Activated naive CD8-positive, alpha-beta T cell treated with anti-CD3 and anti-CD28 coated beads, Interleukin-2, amount 50 U/mL, for 24 hours (primary cell): Measurements from ENCODE around the gene GOLIM4.

Experiments
- ATAC-seq: fragments of 150-1000 bp; cut with Tn5 transposase; one replicate; pipeline ENCODE4 v1.10.0; 2021
- DNase-seq: peaks from one replicate; pipeline ENCODE4 v3.0.0; 2021
- H3K27ac Mint-ChIP-seq: one replicate; pipeline ENCODE4 v1.8.0; 2021; ENCODE audit warnings: mild to moderate bottlenecking, mixed read lengths
- H3K27me3 Mint-ChIP-seq: one replicate; pipeline ENCODE4 v1.8.0; 2021; ENCODE audit warnings: mixed read lengths
- H3K36me3 Mint-ChIP-seq: one replicate; pipeline ENCODE4 v1.8.0; 2021; ENCODE audit warnings: low read depth, mixed read lengths
- H3K4me1 Mint-ChIP-seq: one replicate; pipeline ENCODE4 v1.8.0; 2021; ENCODE audit warnings: mixed read lengths
- H3K4me3 Mint-ChIP-seq: one replicate; pipeline ENCODE4 v1.8.0; 2021; ENCODE audit warnings: mild to moderate bottlenecking, moderate library complexity, mixed read lengths
- H3K9me3 Mint-ChIP-seq: one replicate; pipeline ENCODE4 v1.8.0; 2021; ENCODE audit warnings: mixed read lengths

The GOLIM4 gene

DNA sequence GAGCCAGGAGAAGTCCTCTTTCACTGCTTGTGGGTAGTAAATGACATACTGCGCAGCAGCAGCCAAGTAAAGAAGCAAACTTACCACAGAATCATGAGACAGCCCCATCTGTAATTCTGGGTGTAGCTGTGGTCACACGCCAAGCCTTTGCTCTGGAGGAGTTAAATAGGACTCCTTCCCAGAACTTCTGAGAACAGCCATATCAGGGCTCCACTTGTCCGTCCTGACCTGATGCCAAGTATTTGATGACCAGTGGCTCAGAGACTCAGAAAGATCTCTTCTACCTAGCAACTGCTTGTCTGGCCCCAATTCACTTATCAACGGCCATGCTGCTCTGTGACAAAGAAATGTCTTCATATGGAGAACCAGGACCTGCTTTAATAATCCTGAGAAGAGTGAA is 20.6 kb upstream of the GOLIM4 start:
- DNase-seq (no peak), ATAC-seq (no peak)
- H3K27me3 Mint-ChIP-seq, result no peaks in the 10 kb centered on the region
- no peaks in the 10 kb centered on the region for H3K36me3 Mint-ChIP-seq
- H3K9me3 Mint-ChIP-seq, result no peaks in the 10 kb centered on the region
- no peak overlapping the region for H3K27ac Mint-ChIP-seq
- no peak overlapping the region for H3K4me3 Mint-ChIP-seq
- no peaks in the 10 kb centered on the region for H3K4me1 Mint-ChIP-seq

DNA sequence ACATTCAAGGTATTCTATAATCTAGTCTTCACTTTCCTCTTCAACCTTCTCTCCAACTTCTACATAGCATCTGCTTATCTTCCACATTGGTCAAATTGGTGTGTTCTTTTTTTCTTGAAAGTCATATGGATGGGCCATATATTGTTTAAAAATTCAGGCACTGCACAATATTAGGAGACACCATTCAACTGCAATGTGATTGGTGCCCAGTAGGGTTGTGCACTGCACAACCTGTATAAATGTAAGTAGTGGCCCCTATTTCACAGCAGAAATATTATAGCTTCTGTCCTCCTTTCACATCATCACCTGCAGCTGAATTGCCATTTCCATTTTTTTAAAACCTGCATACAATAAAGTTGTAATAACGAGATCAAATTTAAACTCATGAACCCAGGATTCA is 18.1 kb upstream of the GOLIM4 start:
- no peaks in the 10 kb centered on the region for H3K36me3 Mint-ChIP-seq
- H3K4me1 Mint-ChIP-seq, result no peaks in the 10 kb centered on the region
- ATAC-seq, result no peak

DNA sequence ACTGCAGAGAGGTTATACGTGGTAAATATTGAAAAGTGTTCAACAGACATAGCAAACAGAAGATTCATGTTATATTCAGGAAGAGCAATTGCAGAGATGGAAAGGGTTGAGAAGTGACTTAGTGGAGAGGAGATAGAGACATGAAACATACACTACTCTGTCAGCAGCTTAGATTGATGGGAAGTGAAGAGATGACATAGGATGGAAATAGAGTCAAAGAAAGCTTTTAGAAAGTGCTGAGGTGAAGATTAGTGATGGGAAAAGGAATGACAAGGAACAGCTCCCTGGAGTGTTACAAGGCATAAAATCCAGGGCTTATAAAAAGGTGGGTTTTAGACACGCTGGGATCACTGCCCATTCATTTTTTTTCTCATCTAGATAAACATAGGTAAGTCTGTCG is 17.2 kb upstream of the GOLIM4 start:
- Mint-ChIP-seq H3K27me3 (peaks cover 3% of the 10 kb centered on the region), H3K4me1 (no peaks in the 10 kb centered on the region), H3K4me3 (no peak overlapping the region), H3K36me3 (no peaks in the 10 kb centered on the region), H3K9me3 (no peaks in the 10 kb centered on the region), H3K27ac (no peak overlapping the region)
- DNase-seq (no peak), ATAC-seq (no peak)

More for the DNA sequence above, 18.1 kb upstream of the GOLIM4 start:
- Mint-ChIP-seq H3K4me3 (no peak overlapping the region), H3K27ac (no peak overlapping the region), H3K9me3 (no peaks in the 10 kb centered on the region), H3K27me3 (peaks cover 3% of the 10 kb centered on the region)
- no peak for DNase-seq

DNA sequence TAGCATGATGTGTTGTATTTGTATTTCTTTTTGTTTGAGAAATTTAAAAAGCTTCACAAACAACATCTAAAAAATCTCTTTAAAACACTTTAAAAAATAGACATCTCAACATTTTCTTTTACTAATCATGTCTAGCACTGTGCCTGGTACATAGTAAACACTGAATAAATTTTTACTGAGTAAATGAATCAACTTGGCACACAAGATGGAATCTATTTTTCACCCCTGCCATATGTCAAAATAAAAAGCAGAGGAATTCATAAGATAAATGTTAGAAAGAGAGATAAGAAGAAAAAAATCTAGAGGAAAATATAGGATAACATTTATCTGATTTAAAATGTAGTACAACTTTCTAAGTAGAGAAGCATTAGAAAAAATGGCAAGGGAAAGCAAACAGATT is 8.6 kb upstream of the GOLIM4 start:
- Mint-ChIP-seq H3K4me3 (no peak overlapping the region), H3K9me3 (peaks cover 5% of the 10 kb centered on the region), H3K27ac (no peak overlapping the region), H3K4me1 (no peaks in the 10 kb centered on the region), H3K36me3 (no peaks in the 10 kb centered on the region), H3K27me3 (peaks cover 2% of the 10 kb centered on the region)
- ATAC-seq (no peak), DNase-seq (no peak)

DNA sequence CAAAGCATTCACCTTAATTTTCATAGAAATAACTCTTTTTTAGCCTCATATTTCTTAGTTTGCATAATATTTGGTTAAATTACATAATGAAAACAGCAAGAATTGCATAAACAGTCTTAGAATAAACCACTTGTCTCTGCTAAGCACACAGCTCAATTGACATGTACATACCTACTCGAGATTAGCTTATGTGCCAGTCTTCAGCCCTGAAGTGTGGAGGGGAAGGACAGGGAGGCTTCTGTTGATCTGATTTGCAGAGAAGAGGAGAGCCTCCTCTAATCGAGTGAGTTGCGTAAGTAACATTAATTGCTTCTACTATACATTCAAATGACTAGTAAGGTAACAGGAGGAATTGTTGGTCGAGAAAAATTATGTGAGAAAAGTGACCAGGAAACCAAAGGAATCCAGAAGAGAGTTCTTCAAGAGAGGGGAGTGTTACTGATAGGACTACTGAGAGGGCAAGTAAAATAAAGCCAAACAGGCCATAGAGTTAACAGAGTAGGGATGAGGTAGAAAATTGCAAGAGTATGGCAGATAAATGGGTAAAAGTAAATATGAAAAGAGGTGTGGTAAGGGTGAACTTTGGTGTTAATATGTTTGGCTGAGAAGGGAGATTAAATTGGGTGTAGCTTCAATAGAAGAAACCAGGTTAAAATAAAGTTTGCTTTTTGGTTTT is 7.1 kb upstream of the GOLIM4 start:
- Mint-ChIP-seq H3K36me3 (no peaks in the 10 kb centered on the region), H3K4me3 (no peak overlapping the region), H3K27me3 (peaks cover 6% of the 10 kb centered on the region), H3K4me1 (no peaks in the 10 kb centered on the region), H3K27ac (no peak overlapping the region), H3K9me3 (peaks cover 5% of the 10 kb centered on the region)
- no peak for DNase-seq
- no peak for ATAC-seq

DNA sequence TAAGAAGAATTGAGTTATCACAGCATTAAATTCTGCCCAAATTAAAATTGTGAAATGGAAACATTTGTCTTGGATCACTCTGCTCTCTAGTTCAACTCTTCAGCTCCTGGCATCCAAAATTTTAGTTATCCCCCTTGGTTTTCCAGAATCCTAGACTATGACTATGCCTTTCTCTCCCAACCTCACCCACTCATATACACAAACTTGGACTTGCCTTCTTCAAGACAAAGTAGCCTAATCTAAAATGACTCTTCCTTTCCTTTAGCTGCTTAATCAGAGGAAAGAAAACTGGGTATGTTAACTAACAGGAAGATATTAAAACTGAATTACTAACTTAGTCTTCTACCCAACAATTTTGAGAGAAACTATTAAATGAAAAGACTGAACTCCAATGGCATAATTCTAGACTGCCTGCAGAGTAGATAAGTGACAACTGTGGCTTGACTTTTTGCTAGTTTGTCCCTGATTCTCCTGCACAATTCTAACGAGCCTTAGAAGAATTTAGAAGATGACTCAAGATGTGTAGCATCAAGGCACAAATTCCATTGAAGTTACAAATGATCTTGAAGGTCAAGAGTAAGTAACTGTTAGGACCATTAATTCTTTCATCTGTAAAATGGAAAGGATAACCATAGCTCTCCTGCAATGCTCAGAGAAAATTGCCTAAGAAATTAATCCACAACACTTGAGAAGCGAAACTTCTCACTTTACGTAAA is 5.2 kb upstream of the GOLIM4 start:
- H3K27me3 Mint-ChIP-seq, result peaks cover 22% of the 10 kb centered on the region
- no peak for ATAC-seq

DNA sequence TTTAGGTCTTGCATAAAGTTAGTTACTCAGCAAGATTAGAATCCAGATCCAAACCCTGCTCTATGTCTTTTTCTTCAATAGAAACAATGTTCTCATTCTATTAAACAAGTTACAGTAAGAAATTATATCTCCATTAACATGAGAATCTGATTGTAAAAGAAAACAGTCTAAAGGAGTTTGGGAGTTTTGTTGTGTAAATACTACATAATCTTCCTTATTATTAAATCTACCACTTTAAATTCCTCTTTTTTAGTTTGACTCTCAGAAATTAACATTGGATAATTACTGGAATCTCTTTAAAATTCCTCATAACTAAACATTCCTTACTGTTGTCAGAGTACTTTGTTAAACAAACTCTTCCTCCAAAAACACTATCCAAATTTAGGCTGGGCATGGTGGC is 1.7 kb upstream of the GOLIM4 start:
- Mint-ChIP-seq H3K9me3 (no peaks in the 10 kb centered on the region), H3K4me3 (no peak overlapping the region), H3K4me1 (peaks cover 20% of the 10 kb centered on the region), H3K27ac (no peak overlapping the region), H3K36me3 (no peaks in the 10 kb centered on the region), H3K27me3 (peaks cover 39% of the 10 kb centered on the region)
- DNase-seq, result no peak
- no peak for ATAC-seq

More for the DNA sequence above, 5.2 kb upstream of the GOLIM4 start:
- Mint-ChIP-seq H3K4me1 (peaks cover 9% of the 10 kb centered on the region), H3K9me3 (no peaks in the 10 kb centered on the region), H3K27ac (no peak overlapping the region), H3K36me3 (no peaks in the 10 kb centered on the region), H3K4me3 (no peak overlapping the region)
- no peak for DNase-seq

DNA sequence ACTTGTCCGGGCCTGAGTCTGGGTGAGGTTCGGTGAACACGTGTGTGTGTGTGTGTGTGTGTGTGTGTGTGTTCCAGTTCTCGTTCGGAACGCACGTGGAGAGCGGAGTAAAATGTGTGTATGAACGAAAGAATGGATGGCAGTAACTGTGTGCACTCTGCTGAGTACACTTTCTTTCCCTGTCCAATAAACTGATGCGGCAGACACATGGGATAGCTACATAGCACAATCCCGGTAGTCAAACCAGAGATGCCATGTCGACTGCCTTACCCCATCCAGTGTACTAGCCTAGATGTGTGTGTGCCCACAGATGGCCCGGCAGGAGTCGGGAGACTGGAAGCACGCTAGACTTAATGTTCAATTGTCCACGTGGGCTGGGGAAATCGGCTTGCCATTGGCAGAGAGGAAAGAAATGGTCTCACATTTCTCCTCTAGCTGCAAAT is 507 bp upstream of the GOLIM4 start:
- H3K27me3 Mint-ChIP-seq, result peaks cover 44% of the 10 kb centered on the region
- no peaks in the 10 kb centered on the region for H3K9me3 Mint-ChIP-seq
- peak overlapping the region; percentile 79 for H3K4me3 Mint-ChIP-seq
- H3K4me1 Mint-ChIP-seq, result peaks cover 22% of the 10 kb centered on the region
- peak; percentile 6 for ATAC-seq
- peak overlapping the region; percentile 86 for H3K27ac Mint-ChIP-seq
- DNase-seq, result peak; percentile 39
- no peaks in the 10 kb centered on the region for H3K36me3 Mint-ChIP-seq

DNA sequence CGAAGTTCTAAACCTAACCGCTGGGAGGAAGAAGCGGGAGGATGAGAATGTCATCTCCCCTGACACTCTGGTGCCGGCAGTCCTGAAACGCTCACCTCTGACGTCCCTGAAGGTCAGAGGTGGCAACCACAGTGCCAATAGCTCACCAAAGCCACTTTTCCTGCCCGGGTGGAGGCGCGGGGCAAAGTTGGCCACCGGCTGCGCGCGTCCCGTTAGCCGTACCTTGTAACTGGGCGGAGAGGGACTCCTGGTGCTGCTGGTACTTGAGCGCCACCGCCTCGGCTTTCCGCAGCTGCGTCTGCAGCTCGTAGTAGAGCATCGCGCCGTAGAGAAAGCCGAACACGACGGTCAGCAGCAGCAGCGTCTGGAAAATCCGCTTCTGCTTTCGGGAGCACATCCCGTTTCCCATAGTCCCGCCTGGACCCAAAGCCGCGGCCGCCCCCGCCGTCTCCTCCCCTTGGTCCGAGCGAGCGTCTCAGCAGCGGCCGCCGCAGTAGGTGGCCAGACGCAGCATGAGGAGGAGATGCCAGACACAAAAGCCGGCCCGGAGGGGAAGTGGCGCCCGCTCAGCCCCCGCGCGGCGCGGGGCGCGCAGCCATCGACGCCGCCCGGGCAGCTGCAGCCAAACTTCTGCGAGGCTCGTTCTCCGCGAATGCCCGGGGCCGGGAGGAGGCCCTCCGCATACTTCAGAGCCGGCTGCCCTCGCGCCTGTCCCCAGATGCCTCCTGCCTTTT is 680 bp downstream of the GOLIM4 start:
- Mint-ChIP-seq H3K36me3 (no peaks in the 10 kb centered on the region), H3K4me1 (peaks cover 23% of the 10 kb centered on the region), H3K4me3 (peak overlapping the region; percentile 79), H3K27ac (peak overlapping the region; percentile 86), H3K9me3 (no peaks in the 10 kb centered on the region), H3K27me3 (peaks cover 45% of the 10 kb centered on the region)
- DNase-seq, result peak; percentile 52
- peak; percentile 71 for ATAC-seq

DNA sequence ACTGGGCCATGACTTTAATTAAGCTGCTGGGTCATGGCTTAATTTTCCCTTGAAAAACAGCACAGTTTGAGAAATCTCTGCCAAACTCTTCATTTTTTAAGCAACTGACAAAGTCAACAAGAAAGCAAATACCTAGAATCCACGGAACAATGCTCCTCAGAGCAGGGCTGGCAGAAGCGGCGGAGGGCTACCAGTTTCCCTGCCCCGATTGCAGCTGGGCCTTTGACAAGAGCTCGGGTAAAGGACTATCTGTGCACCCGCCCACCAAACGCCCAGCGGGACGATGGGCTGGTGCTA is 1.2 kb downstream of the GOLIM4 start:
- no peak for ATAC-seq
- no peaks in the 10 kb centered on the region for H3K9me3 Mint-ChIP-seq
- H3K4me1 Mint-ChIP-seq, result peaks cover 23% of the 10 kb centered on the region
- peak overlapping the region; percentile 79 for H3K4me3 Mint-ChIP-seq
- no peak for DNase-seq
- peak overlapping the region; percentile 42 for H3K27ac Mint-ChIP-seq
- peaks cover 45% of the 10 kb centered on the region for H3K27me3 Mint-ChIP-seq
- H3K36me3 Mint-ChIP-seq, result no peaks in the 10 kb centered on the region

DNA sequence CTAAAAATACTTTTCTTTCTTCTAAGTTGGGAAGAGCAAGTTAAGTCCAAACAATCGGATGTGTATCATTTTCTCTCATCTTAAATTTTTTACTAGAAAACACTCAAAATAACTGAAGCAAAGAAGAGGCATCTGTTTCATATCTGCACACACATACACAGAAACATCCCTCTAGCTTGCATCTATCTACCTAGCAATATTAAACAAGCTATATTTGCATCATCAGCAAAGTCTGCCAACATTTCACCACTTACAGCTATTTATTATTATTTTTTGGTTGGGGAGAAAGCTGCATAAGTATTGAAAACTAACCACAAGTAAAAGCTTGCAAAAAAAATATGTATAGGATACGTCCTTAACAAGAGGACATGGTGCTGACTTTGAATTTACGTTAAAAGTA is 1.9 kb downstream of the GOLIM4 start:
- H3K27me3 Mint-ChIP-seq, result peaks cover 40% of the 10 kb centered on the region
- ATAC-seq, result no peak
- no peaks in the 10 kb centered on the region for H3K36me3 Mint-ChIP-seq
- DNase-seq, result no peak
- H3K9me3 Mint-ChIP-seq, result no peaks in the 10 kb centered on the region
- H3K4me1 Mint-ChIP-seq, result peaks cover 27% of the 10 kb centered on the region
- peak overlapping the region; percentile 12 for H3K4me3 Mint-ChIP-seq
- no peak overlapping the region for H3K27ac Mint-ChIP-seq

DNA sequence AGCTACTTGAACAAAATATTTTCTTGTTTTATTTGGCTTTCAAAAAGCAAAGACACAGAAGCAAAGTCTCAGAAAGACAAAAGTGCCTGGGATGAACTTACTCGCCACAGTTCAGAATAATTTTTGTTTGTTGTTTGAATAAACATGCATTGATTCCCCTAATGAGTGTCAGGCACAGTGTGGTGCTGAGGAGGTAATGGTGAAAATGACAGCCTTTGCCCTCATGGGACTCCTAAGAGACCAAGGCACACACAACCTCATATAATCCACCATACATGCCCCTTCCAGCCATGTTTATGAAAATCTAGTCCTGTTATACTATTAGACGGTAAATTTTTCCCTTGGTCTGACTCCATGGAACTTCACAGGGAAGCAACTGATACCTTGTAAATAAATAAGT is 2.5 kb downstream of the GOLIM4 start:
- Mint-ChIP-seq H3K4me3 (peak overlapping the region; percentile 12), H3K4me1 (peaks cover 32% of the 10 kb centered on the region), H3K9me3 (no peaks in the 10 kb centered on the region), H3K27ac (no peak overlapping the region), H3K27me3 (peaks cover 40% of the 10 kb centered on the region), H3K36me3 (no peaks in the 10 kb centered on the region)
- ATAC-seq (no peak), DNase-seq (no peak)

DNA sequence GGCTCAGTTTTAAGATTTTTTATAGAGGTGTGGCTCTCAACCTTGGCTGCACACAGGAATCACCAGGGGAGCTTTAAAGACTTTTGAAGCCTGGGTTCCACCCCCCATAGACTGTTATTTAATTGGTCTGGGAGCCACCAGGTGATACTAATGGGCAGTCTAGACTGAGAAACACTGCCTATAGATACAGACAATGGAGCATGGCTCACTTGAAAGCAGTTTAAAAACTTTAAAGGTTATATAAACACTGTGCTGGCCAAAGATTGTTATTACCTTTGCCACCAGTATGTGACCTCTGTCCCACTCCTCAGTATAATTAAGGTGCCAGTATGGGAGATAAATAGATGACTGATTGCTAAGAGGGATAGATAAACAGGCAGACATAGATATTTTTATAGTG is 3.8 kb downstream of the GOLIM4 start:
- H3K9me3 Mint-ChIP-seq, result no peaks in the 10 kb centered on the region
- DNase-seq (no peak), ATAC-seq (no peak)
- H3K27me3 Mint-ChIP-seq, result peaks cover 34% of the 10 kb centered on the region
- peaks cover 39% of the 10 kb centered on the region for H3K4me1 Mint-ChIP-seq
- no peak overlapping the region for H3K27ac Mint-ChIP-seq
- H3K36me3 Mint-ChIP-seq, result no peaks in the 10 kb centered on the region
- no peak overlapping the region for H3K4me3 Mint-ChIP-seq

DNA sequence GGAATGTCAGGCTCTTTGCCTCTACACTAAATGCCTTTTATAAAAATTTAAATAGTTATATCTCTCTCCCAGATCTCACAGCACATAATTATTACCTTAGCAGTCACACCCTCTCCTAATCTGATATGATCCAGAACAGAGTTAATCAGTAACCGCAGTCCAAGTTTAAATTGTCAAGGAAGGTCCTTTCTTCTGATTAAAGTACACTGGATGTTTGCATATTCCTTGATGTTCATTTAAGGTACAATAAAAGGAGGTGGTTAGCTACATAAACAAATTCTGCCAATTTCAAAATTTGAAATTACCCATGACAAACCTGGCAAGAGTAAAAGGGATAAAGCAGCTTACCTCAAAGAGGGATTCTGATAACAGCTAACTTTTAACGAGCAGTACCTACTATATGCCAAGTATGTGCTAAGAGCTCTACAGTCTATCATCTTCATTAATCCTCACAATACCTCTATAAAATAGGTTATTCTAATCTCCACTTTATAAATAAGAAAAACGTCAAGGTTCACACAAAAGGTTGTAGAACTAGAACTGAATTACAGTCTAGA is 4.3 kb downstream of the GOLIM4 start:
- Mint-ChIP-seq H3K27me3 (peaks cover 29% of the 10 kb centered on the region), H3K9me3 (no peaks in the 10 kb centered on the region)

More for the DNA sequence above, 4.3 kb downstream of the GOLIM4 start:
- ATAC-seq, result no peak
- Mint-ChIP-seq H3K4me3 (no peak overlapping the region), H3K36me3 (no peaks in the 10 kb centered on the region), H3K27ac (no peak overlapping the region), H3K4me1 (peaks cover 37% of the 10 kb centered on the region)
- DNase-seq, result no peak
